ENCODE measurements around the gene UBAC2.

The UBAC2 gene, protein sequence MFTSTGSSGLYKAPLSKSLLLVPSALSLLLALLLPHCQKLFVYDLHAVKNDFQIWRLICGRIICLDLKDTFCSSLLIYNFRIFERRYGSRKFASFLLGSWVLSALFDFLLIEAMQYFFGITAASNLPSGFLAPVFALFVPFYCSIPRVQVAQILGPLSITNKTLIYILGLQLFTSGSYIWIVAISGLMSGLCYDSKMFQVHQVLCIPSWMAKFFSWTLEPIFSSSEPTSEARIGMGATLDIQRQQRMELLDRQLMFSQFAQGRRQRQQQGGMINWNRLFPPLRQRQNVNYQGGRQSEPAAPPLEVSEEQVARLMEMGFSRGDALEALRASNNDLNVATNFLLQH

DNA sequence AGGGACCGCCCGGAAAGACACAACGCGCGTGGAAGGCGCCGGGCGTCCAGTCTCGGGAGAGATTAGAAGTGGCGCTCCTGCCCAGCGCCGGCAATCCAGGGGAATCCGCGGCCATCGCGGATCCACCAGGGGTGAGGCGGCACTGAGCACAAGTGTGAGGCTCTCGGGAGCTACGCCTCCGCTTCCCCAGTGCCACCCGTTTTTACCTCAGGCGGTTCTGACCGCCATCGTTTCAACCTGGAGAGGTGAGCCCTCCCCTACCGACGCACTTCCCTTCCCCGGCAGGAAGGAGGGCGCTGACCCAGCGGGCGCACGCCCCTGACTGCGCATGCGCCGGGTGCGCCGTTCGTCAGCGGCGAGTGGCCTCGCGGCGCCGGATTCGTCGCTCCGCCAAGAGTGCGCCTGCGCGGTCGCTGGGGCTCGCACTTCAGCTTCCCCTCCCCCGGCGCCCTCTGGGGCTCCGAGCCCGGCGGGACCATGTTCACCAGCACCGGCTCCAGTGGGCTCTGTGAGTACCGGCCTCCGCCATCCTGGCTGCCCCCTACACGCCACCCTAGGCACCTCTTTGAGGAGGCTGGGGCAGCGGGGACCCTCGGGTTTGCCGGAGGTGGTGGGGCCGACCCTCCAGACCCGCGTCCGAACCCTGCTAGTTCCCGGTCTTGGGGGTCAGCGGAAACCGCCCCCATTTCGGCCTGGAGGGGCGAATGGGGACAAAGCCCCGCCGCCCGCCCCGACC lies at the start of gene UBAC2:
Gene UBAC2 (plus strand): TSS at position 423 of the 736 bp plus-strand sequence. CDS start 55 bp downstream, at position 478.
- peak; percentile 89 to 94 for DNase-seq (ENCODE audit: low read depth in 2 of 2)

DNA sequence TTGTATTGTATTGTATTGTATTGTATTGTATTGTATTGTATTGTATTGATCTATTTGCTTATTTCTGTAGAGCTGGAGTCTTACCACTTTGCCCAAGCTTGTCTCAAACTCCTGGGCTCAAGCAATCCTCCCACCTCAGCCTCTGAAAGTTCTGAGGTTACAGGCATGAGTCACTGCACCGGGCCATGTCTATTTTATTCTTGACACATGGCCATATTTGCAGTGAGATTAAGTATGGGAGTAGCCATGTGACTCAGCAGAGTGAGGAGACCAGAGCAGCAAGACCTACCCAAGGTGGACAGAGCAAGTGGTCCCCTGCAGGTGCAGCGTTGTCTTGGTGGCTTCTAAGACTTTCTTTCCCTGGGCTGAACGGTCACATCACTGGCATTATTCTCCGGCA lies 49.1 kb upstream of the UBAC2 start:
- DNase-seq (ENCODE audit: low read depth in 2 of 2), result no peak

DNA sequence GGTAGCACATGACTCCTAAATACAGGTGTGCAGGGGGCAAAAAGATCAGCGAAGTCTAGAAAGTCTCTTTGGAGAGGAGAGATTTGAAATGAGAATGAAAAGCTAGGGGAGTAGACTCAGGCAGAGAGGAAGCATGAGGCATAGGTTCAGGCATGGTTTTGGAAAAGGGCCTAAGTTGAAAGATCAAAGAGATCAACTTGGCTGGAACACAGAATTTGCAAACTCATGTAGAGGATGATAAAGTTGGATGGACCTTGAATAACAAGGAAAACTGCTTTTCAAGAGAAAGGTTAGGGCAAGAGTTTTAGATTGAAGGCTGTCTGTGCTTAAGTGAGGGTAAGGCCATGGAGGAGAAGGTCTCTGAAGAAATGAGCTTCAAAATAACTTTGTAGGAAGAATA lies 47.4 kb upstream of the UBAC2 start:
- no peak for DNase-seq (ENCODE audit: low read depth in 2 of 2)

DNA sequence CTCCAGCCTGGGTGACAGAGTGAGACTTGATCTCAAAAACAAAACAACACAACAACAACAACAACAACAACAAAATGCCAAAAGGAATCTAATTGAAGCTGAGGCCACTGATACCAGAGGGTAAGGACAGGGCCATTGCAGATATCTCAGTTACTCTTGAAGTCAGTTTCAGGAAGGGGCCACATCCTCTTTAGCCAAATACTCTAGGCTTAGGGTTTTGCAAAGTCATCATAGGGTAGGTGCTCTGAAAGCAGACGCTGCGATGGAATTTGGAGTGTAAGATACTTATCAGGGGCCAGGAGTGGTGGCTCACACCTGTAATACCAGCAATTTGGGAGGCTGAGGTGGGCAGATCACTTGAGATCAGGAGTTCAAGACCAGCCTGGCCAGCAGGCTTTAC lies 46.6 kb upstream of the UBAC2 start:
- DNase-seq (ENCODE audit: low read depth in 2 of 2), result no peak

DNA sequence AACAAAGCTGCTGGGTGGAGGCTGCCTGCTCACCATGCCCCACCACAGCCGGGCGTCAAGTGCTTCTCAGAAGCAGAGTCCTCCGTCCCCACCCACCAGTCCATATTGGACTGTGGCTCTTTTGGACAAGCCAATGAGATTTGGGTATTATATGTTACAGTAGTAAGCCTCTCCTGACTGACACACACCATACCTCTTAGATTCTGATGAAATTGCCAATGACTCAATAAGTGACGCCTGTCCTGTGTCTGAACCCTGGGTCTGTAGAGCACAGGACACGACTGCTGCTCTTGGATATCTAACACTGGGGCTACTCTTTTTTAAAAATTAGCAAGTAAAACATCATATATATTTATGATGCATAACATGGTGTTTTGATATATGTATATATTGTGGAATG lies 44.8 kb upstream of the UBAC2 start:
- DNase-seq (ENCODE audit: low read depth in 2 of 2), result no peak

DNA sequence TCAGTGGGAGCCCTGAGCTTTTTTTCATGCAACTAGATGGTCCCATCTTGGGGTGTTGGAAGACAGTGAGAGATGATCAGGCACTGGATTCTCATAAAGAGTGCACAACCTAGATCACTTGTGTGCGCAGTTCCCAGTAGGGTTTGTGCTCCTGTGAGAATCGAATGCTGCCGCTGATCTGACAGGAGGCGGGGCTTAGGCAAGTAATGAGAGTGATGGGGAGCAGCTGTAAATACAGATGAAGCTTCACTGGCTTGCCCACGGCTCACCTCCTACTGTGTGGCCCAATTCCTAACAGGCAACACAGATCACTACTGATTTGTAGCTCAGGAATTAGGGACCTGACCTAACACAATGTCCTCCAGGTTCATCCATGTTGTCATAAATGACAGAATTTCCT lies 43.6 kb upstream of the UBAC2 start:
- no peak for DNase-seq (ENCODE audit: low read depth in 2 of 2)

DNA sequence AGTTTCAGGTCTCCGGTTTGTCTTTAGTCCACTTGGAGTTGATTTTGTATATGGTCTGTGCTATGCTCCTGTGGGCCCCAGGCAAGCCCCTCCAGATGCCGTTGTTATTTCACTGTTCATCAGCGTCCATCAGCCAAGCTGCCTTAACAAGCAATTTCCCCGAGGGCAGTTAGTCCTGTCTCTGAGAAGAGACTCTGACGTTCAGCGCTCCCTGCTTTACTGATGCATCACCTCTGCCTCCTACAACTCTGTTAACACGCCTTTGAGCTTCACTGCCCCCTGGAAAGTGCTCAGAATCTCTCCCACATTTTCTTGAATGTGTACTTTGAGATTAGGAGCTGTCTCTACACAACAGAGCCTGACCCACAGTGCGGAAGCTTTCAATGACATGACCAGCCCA lies 41.8 kb upstream of the UBAC2 start:
- no peak for DNase-seq (ENCODE audit: low read depth in 2 of 2)

DNA sequence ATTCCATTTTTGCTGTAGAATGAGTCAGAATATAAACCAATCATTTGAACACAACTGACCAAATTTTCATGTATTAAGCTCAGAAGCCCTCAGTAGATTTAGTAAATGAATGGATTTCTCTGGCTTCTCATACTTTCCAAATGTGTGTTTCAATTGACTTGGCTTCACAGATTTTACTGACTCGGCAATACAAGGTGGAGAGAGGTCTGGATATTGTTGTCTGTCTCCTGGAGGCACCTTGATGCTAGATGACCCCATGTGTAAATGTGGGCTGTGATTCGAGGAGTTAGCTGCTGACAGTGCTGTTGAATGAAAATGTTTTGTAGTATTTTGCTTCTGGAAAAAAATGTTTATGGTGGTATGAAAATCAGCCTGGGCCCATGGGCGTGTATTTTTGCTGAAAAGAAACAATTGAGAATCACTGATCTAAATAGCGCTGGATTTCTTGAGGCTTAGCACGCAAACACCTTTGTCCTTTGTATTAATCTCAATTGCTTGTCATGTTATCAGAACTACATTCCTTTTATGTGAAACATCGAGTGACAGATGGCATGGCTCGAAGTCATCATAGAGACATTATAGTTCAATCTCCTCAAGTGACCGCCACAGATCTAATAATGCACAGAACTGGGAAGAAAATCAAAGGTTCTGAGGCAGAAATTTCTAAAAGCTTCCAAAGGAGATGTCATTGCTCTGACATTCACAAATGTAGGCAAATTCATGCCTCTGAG lies 41.2 kb upstream of the UBAC2 start:
- no peak for DNase-seq (ENCODE audit: low read depth in 2 of 2)

DNA sequence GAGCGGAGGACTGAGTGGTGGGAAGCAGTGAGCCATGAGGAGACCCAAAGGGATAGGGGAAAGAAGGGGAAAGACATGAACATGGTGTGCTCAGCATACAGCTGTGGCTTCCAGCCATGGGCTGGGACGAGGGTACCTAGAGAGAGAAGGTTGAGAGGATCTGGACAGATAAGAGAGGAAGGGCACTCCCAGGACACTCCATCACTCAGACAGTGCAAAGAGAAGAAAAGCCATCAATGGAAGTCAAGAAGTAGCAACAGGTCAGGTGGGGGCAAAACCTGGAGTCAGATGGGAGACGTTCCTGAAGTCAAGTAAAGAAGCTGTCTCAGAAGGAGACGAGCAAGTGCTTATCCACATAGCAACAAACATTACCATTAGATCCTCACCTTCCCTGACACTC lies 40.2 kb upstream of the UBAC2 start:
- no peak for DNase-seq (ENCODE audit: low read depth in 2 of 2)

DNA sequence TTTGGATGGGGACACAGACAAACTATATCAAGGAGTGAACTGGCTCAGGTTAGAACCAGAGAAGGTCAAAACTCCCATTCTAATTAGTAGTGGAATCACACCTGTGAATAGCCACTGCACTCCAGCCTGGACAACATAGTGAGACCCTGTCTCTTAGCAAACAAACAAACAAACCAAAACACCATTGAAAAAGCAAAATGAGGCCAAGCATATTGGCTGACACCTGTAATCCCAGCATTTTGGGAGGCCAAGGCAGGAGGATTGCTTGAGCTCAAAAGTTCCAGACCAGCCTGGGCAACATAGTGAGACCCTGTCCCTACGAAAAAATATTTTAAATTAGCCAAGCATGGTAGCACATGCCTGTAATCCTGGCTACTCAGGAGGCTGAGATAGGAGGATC lies 39.1 kb upstream of the UBAC2 start:
- DNase-seq (ENCODE audit: low read depth in 2 of 2), result no peak

DNA sequence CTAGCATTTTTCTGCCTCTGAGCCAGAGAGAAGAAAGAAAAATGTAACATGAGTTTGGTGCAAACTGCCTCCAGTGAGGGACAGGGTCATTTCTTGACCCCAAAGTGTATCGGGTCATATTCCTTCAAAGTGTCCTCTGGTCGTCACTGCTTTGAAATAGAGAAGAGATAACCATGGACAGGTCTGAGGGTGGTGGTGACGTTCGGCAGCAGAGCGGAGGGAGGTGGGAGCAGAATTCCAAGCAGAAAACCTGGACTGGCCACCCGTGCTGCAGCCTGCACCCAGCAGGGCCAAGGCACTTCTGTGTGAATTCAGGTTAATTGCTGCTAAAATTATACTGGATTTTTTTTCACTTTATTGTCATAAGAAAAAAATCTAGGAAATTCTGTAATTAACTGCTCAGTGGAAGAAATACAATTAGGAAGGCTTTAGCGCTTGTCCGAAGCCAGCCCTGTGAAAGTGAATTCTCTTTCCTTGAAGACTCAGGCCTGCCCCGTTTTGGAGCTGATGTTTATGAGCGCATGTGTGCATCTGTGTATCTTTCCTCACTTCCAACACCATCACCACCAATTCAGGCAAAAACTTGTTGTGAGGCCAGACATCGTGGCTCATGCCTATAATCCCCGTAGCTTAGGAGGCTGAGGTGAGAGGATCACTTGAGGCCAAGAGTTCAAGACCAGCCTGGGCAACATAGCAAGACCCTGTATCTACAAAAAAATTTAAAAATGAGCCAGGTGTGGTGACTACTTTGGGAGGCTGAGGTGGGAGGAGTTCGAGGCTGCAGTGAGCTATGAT lies 37.9 kb upstream of the UBAC2 start:
- no peak for DNase-seq (ENCODE audit: low read depth in 2 of 2)

DNA sequence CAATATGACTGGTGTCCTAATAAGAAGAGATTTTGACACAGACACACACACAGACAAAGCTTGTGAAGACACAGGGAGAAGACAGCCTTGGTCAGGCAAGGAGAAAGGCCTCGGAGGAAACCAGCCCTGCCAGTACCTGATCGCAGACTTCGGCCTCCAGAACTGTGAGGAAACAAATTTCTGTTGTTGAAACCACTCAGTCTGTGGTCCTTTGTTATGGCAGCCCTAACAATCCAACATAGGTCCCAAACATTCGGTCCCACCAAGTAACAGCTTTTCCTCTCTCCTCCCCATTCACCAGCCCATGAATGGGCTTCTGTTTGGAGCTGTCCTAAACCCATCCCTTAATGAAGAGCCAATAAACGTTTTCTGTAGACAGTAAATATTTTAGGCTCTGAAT lies 36.4 kb upstream of the UBAC2 start:
- no peak for DNase-seq (ENCODE audit: low read depth in 2 of 2)

DNA sequence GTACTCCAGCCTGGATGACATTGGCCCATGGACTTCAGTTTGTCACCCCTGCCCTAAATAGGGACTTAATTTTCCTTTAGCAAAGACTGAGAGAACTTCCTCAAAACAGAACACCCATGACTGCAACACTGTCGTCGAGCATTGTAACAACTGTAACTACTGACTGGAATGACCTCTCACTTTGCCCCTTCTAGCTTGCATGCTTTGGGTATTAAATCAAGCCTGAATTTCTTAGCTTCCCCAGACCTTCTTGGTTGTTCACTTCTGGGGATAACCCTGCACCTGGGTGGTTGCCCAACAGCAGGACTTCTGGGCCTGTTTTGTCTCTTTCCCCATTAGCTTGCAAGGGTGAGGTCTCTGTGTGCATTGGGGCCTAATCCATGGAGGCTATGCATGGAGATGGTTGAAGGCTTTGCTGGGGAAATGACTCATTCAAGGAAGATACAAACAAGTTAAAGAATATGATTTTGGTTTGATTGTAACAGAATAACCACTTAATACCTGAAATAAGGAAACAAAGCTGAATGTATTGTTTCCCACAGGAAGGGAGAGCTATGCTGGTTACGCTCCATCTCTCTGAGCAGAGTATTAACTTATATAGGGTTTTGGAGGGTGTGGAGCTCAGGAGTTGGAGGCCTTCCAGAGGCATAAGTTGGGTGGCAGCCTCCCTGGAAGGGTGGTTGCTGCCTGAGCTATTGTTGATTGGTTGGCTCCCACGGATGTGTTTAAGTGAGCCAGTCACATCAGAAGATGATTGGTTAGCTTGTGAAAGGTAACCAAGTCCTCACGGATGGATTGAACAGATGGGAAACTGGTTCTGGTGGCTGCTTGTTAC lies 34.7 kb upstream of the UBAC2 start:
- no peak for DNase-seq (ENCODE audit: low read depth in 2 of 2)

DNA sequence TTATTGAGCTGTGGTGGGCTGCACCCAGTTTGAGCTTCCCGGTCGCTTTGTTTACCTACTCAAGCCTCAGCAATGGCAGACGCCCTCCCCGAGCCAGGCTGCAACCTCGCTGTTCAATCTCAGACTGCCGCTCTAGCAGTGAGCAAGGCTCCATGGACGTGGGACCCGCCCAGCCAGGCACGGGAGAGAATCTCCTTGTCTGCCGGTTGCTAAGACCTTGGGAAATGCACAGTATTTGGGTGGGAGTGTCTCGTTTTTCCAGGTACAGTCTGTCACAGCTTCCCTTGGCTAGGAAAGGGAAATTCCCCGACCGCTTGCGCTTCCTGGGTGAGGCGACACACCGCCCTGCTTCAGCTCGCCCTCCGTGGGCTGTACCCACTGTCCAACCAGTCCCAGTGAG lies 27.7 kb upstream of the UBAC2 start:
- no peak for DNase-seq (ENCODE audit: low read depth in 2 of 2)

DNA sequence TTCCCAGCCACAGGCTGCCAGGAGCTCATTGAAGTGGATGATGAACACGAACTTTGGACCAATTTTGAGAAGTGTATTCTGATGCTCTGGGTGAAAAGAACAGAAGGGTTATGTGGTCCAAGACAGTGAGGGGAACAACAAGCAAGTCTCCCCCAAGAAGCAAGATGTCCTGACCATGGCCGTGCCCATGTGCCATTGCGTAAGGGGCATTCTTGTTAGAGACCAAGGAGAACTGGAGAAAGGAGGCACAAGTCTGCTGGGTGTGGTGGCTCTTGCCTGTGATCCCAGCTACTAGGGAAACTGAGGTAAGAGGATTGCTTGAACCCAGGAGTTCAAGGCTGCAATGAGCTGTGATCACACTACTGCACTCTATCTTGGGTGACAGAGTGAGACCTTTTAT lies 27.0 kb upstream of the UBAC2 start:
- no peak for DNase-seq (ENCODE audit: low read depth in 2 of 2)

DNA sequence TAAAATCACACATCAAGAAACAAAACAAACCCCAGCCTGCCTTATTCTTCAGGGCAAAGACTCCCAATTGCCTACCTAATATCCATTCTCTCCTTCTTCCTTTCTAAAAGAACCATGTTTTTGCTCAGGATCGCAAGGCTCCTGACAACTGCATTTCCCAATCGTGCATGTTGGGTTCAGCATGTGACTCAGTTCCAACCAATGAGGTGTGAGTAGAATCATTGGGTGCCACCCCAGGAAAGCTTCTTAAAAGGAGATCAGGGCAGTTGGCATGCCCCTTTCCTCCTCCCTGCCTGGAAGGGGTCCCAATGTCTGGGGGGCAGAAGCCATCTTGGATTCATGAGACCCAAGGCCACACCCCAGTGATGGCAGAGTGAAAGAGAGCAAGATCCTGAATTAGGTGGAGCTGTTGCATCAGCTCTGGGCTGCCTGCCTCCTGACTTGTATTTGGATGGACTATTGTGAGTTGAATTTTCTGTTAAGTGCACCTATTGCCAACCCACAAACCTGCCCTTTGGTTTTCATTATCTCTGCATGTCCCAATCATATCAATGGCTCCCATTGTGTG lies 26.0 kb upstream of the UBAC2 start:
- no peak for DNase-seq (ENCODE audit: low read depth in 2 of 2)

DNA sequence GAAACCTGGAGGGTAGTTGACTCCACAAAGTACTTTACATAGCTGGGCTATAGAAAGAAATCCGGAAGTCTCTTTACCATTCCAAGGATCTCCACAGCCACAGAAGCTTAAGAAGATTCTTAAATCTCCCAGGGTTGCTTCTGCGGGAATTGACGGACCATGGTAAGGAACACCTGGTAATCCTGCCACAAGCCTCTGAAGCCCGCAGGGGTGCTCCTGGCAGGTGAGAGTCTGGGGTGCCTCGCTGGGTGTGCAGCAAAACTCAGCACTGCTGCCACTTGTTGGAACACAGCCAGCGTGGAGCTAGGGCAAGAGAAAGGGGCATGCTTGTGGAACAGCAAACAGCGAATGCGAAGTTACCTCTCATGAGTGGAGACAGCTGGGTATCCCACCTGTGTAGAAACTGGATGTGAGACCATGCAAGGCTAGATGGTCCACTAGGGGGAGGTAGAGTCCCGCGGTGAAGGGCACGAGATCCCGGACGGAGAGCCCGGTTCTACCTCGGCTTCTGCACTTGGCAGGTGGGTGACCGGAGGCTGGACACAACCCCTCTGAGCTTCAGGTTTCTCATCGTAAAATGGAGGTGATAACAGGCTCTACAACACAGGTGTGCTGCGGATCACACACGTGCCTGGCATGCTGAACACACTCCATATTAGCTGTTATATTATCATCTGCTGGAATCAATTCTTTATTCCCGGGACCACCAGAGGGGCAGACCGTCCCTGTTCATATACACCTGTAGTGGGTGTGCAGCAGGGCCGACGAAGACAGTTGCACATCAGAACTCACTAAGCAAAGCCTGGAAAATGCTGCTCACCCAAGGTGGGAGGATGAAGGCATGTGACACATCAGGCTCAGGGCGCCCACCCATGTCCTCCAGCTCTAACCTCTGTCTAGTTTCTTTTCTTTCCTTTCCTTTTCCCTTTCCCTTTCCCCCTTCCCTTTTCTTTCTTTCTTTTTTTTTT lies 24.1 kb upstream of the UBAC2 start:
- DNase-seq (ENCODE audit: low read depth in 2 of 2), result peak; percentile 54 to 74

DNA sequence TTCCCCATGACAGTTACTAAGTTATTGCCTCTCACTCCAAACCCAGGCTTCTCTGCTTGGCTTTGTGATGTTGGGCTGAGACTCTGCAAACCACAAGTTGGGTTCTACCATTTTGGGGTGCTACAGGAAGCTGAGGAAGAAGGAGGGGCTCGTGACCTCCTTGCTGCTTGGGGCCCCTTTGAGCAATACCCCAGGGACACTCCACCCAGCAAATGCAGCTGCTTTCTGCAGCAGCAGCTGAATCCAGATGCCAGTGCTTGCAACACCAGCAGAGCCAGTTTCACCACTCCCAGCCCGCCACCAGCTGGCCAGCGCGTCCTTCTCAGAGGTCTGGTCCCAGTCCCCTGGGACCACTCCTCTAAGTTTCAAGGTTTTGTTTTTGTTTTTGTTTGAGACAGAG lies 22.0 kb upstream of the UBAC2 start:
- DNase-seq (ENCODE audit: low read depth in 2 of 2), result no peak

DNA sequence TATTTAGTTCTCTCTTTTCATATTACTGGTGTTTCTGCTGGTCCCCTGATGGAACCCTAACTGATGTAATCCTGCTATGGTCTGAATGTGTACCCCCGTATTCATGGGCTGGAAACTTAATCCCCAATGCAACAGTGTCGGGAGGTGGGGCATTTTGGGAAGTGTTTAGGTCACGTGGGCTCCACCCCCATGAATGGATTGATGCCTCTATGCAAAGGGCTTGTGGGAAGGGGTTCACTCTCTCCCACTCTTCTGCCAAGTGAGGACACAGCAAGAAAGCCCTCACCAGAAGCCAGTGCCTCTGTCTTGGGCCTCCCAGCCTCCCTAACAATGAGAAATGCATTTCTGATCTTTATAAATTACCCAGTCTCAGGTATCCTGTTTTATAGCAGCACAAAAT lies 21.2 kb upstream of the UBAC2 start:
- no peak for DNase-seq (ENCODE audit: low read depth in 2 of 2)

DNA sequence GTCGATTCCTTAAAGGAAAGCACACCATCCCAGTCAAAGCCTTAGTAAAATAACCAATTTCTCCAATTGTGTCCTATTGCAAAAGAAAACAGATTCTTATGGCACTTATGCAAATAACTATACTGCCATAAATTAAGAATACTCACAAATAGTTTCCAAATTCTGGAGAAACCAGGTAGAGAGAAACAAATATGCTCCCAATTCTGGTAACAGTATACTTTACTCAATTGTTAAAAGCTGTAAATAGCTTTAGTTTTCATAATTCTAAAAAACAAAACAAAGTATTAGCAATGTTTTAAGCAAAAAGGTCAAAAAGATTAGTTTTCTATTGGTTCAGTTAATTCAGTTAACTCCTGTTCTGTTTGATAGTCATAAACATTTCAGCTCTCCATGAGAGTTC lies 18.2 kb upstream of the UBAC2 start:
- DNase-seq (ENCODE audit: low read depth in 2 of 2), result no peak

Measured in activated CD8-positive, alpha-beta memory T cell treated with anti-CD3 and anti-CD28 coated beads for 4 hours (primary cell).